H1 (cell line): ENCODE measurements around the gene CCDC88A. TPM values are rescaled to one million over a fixed set of nuclear protein-coding genes. Genes with fewer than 3 reads are reported as not detected.

Experiments
- BRCA1 ChIP-seq: IDR thresholded peaks from 2 replicates; pipeline ENCODE4 v1.6.1; 2012; ENCODE audit warnings: low read depth, low read length, improper control_type of control experiment
- CHD7 ChIP-seq: fragments of 300-600 bp; sonication (generic); IDR thresholded peaks from 2 replicates; pipeline ENCODE4 v1.7.1; 2012; ENCODE audit warnings: low read length, moderate library complexity, mild to moderate bottlenecking, inconsistent platforms; ENCODE audit not compliant: insufficient replicate concordance
- JUN ChIP-seq: IDR thresholded peaks from 2 replicates; pipeline ENCODE4 v1.6.1; 2011; ENCODE audit warnings: low read depth, mild to moderate bottlenecking, improper control_type of control experiment, low read length
- polyA plus RNA-seq, 7 experiments: library from polyadenylated mRNA; depleted of rRNA in 3 of 7; stranded (reverse) in 5 of 7; unstranded in 2 of 7; fragments of >200 nt in 5 of 7; fragments of 200-250 nt in 2 of 7; gene quantifications; 1 replicate in 5 of 7; 2 replicates in 1 of 7; 4 replicates in 1 of 7; pipeline versions ENCODE4 v1.2.1 to v1.2.3, GENCODE V29; 2011 to 2013; ENCODE audit warnings: missing spikeins in 2 of 7, mixed read lengths in 2 of 7
- total RNA-seq: library from RNA; stranded (reverse); fragmentation: NEBNext Ultra II Directional; extraction: Animal tissue kit (Norgen Biotek cat#: 25700); gene quantifications from 2 replicates; pipeline ENCODE4 v1.2.1, GENCODE V29; 2021

Gene CCDC88A
- total and polyA plus RNA-seq, 2 of the 8 experiments (the other 6 are each of a cell fraction or from before 2014, with no cell fraction given), result 27.0 to 98.0 TPM

DNA sequence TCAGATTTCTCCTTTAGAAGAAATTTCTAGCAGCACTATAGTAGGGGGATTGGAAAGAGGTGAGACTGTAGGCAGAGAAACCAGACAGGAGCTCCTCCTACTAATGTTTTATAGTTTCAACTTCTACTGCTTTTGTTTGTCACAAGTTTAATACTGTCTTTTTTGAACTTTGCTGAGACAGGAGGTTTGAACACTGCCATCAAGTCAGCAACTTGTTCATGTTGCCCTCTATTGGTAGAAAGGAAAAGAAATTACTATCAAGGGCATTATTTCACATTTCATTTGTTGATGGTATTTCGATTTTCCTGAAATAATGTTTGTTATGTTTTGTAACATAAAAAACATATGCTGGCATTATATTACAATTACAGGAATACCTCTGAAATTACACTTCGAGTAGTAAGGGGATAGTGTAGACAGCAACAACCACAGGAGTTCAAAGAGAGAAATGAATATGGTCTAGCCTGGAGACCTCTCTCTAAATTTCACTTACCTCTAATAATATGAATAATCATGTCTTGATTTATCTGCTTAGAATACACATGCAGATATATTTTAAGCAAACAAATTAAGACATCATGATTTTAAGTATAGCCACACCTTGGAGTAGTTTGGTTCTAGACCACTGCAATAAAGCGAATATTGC, 12.4 kb upstream of the CCDC88A start (continued):
- TF ChIP-seq BRCA1 (no peak), JUN (no peak), CHD7 (no peak)
